OCI-LY3 (cell line): ENCODE results near the gene MAST1.

Source experiments
- H2AFZ ChIP-seq: fragments of 200-600, 300-600 bp; shearing (Covaris generic); 2 replicates; pipeline ENCODE4 v1.6.0; 2014; ENCODE audit warnings: antibody characterized with exemption, low read depth, low read length
- H3K27ac ChIP-seq: fragments of 200-600, 300-600 bp; sonication (generic); 2 replicates; pipeline ENCODE4 v1.5.1; 2014; ENCODE audit warnings: mild to moderate bottlenecking, low read length, moderate library complexity, mixed read lengths
- H3K27me3 ChIP-seq: fragments of 200-600, 300-600 bp; sonication (generic); 2 replicates; pipeline ENCODE4 v1.6.1; 2014; ENCODE audit warnings: low read depth, low read length, mixed read lengths
- H3K36me3 ChIP-seq: fragments of 200-600, 300-600 bp; sonication (generic); replicated peaks from 2 replicates; pipeline ENCODE3; 2014; ENCODE audit warnings: low read depth, low read length, mixed read lengths
- H3K4me1 ChIP-seq: fragments of 300-600, 200-600 bp; sonication (generic); 2 replicates; pipeline ENCODE4 v1.6.1; 2014; ENCODE audit warnings: low read length, mixed read lengths
- H3K4me2 ChIP-seq: fragments of 200-600, 300-600 bp; sonication (generic); 2 replicates; pipeline ENCODE4 v1.6.1; 2014; ENCODE audit warnings: low read length, mixed read lengths
- H3K4me3 ChIP-seq: fragments of 300-600, 200-600 bp; sonication (generic); 2 replicates; pipeline ENCODE4 v1.5.1; 2014; ENCODE audit warnings: antibody characterized with exemption, mild to moderate bottlenecking, low read length, moderate library complexity
- H3K79me2 ChIP-seq: fragments of 300-600, 200-600 bp; shearing (Covaris generic); 2 replicates; pipeline ENCODE4 v1.6.1; 2014; ENCODE audit warnings: mild to moderate bottlenecking, low read length, mixed read lengths
- H3K9ac ChIP-seq: fragments of 300-600, 200-600 bp; shearing (Covaris generic); 2 replicates; pipeline ENCODE4 v1.6.0; 2014; ENCODE audit warnings: mild to moderate bottlenecking, low read length, moderate library complexity
- H3K9me3 ChIP-seq: fragments of 200-600, 300-600 bp; shearing (Covaris generic); 2 replicates; pipeline ENCODE4 v1.6.1; 2014; ENCODE audit warnings: low read length, mixed read lengths; ENCODE audit not compliant: insufficient read depth
- H4K20me1 ChIP-seq: fragments of 200-600, 300-600 bp; sonication (generic); 2 replicates; pipeline ENCODE4 v1.6.1; 2016; ENCODE audit warnings: low read length, mixed read lengths; ENCODE audit not compliant: insufficient read depth
- CTCF ChIP-seq: fragments of 200-600, 300-600 bp; sonication (generic); IDR thresholded peaks from 2 replicates; pipeline ENCODE4 v1.5.1; 2014; ENCODE audit warnings: antibody characterized with exemption, low read length, low read depth
- EZH2phosphoT487 ChIP-seq: fragments of 200-600 bp; shearing (Covaris generic); IDR thresholded peaks from 2 replicates; pipeline ENCODE4 v1.6.1; 2018; ENCODE audit warnings: antibody characterized with exemption, mixed run types, low read depth

MAST1 gene

GRCh38 chr19:12792051-12792852, 46.1 kb upstream of the MAST1 start:
- Histone ChIP-seq H2AFZ (no peak overlapping the region), H3K79me2 (peaks cover 55% of the 10 kb centered on the region), H3K9me3 (no peaks in the 10 kb centered on the region), H3K27ac (peak overlapping the region; percentile 92), H3K9ac (peak overlapping the region; percentile 98), H3K4me2 (peak overlapping the region; percentile 75), H3K4me1 (peaks cover 53% of the 10 kb centered on the region), H3K36me3 (peaks cover 19% of the 10 kb centered on the region), H4K20me1 (peaks cover 4% of the 10 kb centered on the region; the same call in 1 of the 2 replicates), H3K4me3 (peak overlapping the region; percentile 87), H3K27me3 (no peaks in the 10 kb centered on the region)
- TF ChIP-seq EZH2phosphoT487 (no peak), CTCF (no peak)

GRCh38 chr19:12792853-12793289, 45.4 kb upstream of the MAST1 start:
- Histone ChIP-seq H2AFZ (no peak overlapping the region), H3K4me2 (peak overlapping the region; percentile 75), H3K36me3 (peaks cover 19% of the 10 kb centered on the region), H3K79me2 (peaks cover 55% of the 10 kb centered on the region), H3K9me3 (no peaks in the 10 kb centered on the region), H3K4me3 (peak overlapping the region; percentile 87), H3K4me1 (peaks cover 47% of the 10 kb centered on the region), H3K9ac (peak overlapping the region; percentile 98), H3K27me3 (no peaks in the 10 kb centered on the region), H3K27ac (peak overlapping the region; percentile 92), H4K20me1 (peaks cover 4% of the 10 kb centered on the region; the same call in 1 of the 2 replicates)
- TF ChIP-seq EZH2phosphoT487 (no peak), CTCF (no peak)

GRCh38 chr19:12793290-12794195, 44.8 kb upstream of the MAST1 start:
- H3K36me3 ChIP-seq, result peaks cover 19% of the 10 kb centered on the region
- peaks cover 55% of the 10 kb centered on the region for H3K79me2 ChIP-seq
- TF ChIP-seq EZH2phosphoT487, result no peak
- 0 out of 2 replicates have a peak, but pooled peaks have one; percentile 16 for TF ChIP-seq CTCF
- H3K4me1 ChIP-seq, result peaks cover 40% of the 10 kb centered on the region
- H3K27ac ChIP-seq, result peak overlapping the region; percentile 92
- H2AFZ ChIP-seq, result no peak overlapping the region
- H3K9ac ChIP-seq, result peak overlapping the region; percentile 98
- H4K20me1 ChIP-seq, result peaks cover 4% of the 10 kb centered on the region; the same call in 1 of the 2 replicates
- H3K27me3 ChIP-seq, result no peaks in the 10 kb centered on the region
- peak overlapping the region; percentile 75 for H3K4me2 ChIP-seq
- H3K4me3 ChIP-seq, result peak overlapping the region; percentile 87
- H3K9me3 ChIP-seq, result no peaks in the 10 kb centered on the region
